EH (cell line): Measurements from ENCODE around the gene HDHD2.

ENCODE experiments used
- DNase-seq: peaks from one replicate; pipeline ENCODE4 v3.0.0-alpha.2; 2015; ENCODE audit warnings: low read depth

Gene HDHD2

GRCh38 chr18:47146206-47146605 lies 4.1 kb downstream of the HDHD2 start:
- no peak for DNase-seq

DNA sequence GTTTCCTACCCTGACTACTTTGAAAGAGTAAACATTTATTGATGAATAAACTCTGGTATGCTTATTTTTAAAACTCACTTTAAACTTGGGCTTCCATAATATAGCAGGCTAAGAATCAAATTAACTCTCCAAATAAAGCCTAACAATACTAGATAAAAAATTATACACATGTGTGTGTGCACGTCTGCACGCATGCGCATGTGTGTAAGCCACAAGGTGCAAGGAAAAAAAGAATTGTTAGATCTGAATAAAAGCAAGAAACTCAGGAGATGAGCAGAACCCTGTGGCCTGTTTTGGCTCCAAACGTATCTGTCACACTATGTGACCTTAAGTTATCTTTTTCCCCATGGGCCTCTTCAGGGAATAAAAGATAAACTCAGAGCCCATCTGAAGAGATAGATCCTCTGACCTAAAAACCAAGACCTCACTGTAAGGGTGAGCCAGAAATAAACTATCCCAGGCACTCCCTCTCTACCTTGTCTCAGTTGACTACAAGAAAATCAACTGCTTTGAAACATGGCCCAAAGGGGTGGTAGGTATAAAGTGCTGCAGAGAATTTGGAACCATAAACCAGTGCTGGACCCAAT lies 6.3 kb downstream of the HDHD2 start:
- no peak for DNase-seq

DNA sequence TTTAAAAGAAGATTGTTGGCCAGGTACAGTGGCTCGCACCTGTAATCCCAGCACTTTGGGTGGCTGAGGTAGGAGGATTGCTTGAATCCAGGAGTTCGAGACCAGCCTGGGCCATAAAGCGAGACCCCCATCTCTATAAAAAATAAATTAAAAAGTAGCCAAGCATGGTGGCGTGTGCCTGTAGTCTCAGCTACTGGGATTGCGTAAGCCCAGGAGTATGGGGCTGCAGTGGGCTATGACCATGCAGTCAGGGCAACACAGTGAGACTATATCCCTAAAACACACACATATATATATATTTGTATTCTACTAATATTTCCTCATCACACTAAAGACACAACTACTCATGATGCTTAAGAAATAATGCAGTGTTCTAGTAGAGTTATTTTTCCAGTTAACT lies 7.1 kb downstream of the HDHD2 start:
- no peak for DNase-seq

DNA sequence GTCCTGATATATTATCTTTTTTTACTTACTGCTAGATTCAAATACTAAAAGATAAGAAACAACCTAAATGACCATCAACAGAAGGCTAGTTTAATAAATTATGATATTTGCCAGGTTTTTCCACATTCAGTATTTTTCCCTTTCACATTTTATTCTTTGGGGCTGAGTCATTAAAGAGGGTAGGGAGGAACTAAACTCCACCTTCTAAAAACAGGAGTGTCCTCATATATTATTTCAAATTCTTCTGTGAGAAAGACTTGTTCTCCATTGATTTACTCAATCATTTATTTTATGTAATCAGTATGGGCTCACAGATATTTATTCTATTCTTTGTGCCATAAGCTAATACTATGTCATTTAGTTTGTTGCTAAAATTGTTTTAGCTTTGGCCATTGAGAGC lies 9.0 kb downstream of the HDHD2 start:
- DNase-seq: no peak

DNA sequence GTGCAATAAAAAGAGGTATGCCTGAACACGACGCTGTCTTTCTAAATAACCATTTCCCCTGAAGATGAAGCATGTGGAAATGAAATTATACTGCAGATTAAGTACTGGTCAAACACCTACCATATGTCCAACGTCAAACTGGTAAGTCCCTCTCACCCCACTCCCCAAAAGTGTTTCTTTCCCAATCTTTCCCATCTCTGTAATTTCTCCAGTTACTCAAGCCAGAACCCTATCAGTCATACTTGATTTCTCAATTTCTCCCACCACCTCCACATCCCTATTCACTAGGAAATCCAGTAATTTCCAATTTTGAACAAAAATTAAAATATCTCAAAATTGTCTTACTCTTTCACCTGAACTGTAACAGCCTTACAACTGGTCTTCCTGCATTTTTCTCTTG lies 29.2 kb downstream of the HDHD2 start:
- no peak for DNase-seq

DNA sequence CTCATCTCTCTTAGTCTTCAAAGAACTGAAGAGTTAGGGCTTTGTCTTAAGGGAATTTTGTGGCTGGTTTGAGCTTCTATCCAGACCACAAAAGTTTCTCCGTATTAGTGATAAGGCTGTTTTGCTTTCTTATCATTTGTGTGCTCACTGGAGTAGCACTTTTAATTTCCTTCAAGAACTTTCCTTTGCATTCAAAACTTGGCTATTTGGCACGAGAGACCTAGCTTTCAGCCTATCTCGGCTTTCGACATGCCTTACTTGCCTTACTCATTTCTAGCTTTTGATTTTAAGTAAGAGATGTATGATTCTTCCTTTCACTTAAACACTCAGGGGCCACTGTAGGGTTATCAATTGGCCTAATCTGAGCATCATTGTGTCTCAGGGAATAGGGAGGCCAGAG lies 29.9 kb downstream of the HDHD2 start:
- no peak for DNase-seq

DNA sequence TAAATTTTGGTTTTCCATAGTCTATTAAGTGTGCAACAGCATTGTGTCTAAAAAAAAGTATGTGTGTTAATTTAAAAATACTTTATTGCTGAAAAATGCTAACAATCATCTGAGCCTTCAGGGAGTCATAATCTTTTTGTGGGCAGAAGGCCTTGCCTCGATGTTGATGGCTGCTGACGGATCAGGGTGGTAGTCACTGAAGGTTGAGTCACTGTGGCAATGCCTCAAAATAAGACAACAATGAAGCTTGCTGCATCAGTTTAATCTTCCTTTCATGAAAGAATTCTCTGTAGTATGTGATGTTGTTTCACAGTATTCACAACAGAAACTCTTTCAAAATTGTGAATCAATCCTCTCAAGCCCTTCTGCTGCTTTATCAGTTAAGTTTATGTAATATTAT lies 31.3 kb downstream of the HDHD2 start:
- DNase-seq: no peak

- DNase-seq: no peak
Observed at GRCh38 chr18:47115205-47115604, 35.1 kb downstream of the HDHD2 start.

GRCh38 chr18:47113796-47114540 lies 36.3 kb downstream of the HDHD2 start:
- DNase-seq: peak; percentile 80

GRCh38 chr18:47110492-47111274 lies 39.6 kb downstream of the HDHD2 start:
- DNase-seq: no peak

DNA sequence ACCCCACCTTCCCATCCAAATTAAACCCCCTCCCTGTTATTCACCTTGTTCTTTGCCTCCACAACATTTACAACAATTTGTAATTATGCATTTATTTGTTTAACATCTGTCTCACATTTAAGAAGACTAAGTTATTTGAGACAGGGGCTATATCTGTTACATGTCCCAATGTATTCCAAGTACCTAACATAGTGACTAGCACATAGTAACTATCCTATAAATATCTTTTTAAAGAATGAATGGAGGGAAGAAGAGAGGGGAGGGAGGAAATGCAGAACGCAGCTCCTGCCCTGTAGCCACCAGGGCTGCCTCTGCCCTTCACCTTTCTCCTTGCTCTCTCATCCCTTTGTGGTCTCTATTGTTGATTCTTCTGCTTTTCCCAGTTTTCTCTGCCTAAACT lies 40.6 kb downstream of the HDHD2 start:
- no peak for DNase-seq

GRCh38 chr18:47108998-47109405 lies 41.3 kb downstream of the HDHD2 start:
- no peak for DNase-seq

- DNase-seq: no peak
Observed at GRCh38 chr18:47108373-47108772, 41.9 kb downstream of the HDHD2 start.

DNA sequence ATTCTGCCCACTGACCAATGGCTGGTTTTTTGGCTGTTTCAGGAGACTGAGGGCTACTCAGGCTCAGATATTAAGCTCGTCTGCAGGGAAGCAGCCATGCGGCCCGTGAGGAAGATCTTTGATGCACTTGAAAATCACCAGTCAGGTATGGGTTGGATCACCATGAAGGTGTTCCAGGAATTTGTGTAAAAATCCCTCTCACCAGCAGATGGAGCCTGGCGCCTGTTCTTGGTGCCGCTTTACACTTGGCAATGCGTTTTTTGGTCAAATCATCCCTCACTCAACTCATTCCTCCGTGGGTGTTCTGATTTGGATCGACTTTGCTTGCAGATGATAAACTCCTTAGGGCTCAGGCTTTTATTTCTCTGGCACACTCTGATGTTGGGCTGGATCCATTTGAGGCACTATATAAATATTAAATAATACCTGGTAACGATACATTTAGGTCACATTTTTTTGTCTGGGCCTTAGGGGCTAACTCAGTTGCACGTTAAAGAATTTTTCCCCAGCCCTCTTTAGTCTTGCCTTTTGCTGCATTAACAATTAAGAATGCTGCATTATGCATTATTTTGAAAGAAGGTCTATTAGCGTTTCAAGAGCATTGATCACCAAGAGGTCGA lies 50.0 kb downstream of the HDHD2 start:
- peak; percentile 61 for DNase-seq

- no peak for DNase-seq
Observed at GRCh38 chr18:47095810-47096209, 54.5 kb downstream of the HDHD2 start.

GRCh38 chr18:47087676-47088075 lies 62.6 kb downstream of the HDHD2 start:
- no peak for DNase-seq

GRCh38 chr18:47081578-47081977 lies 68.7 kb downstream of the HDHD2 start:
- no peak for DNase-seq

- no peak for DNase-seq
Observed at GRCh38 chr18:47080872-47081271, 69.4 kb downstream of the HDHD2 start.

- no peak for DNase-seq
Observed at GRCh38 chr18:47077111-47077510, 73.2 kb downstream of the HDHD2 start.

DNA sequence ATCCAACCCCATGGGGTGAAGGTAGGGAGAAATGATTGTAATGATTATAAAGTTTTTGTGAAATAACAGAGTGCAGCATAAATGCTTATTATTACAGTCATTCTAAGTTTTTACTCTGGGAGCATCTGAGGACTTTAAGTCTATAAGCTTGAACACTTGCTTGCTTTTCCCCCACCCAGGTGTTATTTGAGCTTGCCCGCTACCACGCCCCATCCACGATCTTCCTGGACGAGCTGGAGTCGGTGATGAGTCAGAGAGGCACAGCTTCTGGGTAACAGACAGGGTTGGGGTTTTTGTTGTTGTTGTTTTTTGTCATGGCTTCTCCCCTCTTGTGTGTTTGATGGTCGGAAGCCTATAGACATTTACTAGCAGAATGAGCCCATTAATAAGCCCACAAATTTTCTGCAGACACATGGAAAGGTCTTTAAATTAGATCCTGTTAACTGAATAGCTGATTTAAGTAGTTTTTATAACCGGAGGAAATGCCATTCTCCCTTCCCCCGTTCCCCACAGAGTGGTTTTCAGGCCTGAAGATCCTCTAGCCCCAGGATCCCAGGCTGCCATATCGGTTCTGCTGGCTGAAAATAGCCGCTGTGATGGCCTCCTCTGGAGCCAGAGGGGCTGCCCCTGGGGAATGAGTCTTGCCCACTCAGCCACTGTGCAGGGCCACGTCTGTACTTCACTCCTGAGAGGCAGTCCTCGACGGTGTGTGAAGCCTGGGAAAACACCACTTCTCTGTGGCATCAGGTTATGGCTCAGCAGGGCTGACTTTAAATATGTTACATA lies 75.0 kb downstream of the HDHD2 start:
- DNase-seq: peak; percentile 36

DNA sequence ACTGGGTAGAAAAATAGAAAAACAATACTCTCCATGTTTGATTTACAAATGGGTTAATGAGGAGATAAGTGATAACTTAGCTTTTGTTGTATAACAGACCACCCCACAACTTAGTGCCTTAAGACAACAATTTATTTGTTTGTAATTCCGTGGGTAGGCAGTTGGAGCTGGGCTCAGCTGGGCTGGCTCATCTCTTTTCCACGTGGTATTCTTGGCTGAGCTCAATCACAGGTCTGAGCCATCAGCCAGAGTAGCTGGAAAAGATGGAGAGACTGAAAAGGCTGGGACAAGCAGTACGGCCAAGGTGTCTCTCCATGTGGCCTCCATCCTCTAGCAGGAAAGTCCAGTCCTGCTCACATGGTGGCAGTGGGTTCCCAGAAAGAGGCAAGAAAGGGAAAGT lies 82.7 kb downstream of the HDHD2 start:
- no peak for DNase-seq

- DNase-seq: no peak
Observed at GRCh38 chr18:47063096-47063495, 87.2 kb downstream of the HDHD2 start.
